ENCODE measurements around the gene FHIT.

FHIT gene

DNA sequence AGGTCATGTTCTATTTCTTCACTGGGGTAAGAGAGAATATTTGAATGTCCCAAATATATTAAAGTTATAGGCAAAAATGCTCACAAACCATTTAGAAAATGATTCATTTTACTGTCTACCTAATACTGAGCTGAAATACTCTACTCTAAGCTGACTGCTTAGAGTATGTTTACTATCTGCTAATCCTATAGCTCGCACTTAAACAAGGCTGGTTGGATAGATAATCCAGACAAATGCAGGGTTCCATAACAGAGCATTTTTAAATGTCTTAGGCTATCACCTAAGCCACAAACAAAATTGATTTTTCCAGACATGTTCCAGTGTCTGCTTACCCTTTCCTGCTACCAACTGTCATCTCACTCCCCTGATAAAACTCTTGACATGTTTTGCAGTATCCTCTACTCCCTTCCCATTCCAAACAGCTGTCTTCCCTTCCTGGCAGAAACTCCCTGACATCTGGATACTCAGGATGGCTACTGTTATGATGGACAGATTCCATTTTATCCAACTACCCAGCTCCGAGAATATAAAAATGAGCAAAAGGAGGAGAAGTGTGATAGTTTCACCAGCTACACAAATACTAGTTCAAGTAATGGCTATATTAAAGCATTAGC is 1034.7 kb downstream of the FHIT start:
- DNase-seq (ENCODE audit: low read depth), result no peak

DNA sequence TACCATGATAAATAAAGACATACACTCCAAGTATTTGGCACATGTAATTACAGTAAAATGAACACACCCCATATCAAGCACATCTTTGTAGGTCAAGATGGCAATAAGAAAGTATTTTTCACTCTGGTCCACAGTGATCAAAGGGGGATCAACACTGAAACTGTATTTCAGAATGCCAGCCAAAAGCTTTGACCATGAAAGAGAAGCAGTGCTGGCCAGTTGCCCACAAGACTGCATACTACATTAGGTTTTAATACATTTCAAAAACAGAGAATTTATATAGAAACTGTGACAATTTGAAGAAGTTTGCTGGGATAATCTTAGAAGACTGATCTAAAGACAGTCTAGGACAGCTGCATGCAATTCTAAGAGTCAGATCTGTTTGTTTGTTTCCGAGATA is 1035.3 kb downstream of the FHIT start:
- DNase-seq (ENCODE audit: low read depth), result no peak

DNA sequence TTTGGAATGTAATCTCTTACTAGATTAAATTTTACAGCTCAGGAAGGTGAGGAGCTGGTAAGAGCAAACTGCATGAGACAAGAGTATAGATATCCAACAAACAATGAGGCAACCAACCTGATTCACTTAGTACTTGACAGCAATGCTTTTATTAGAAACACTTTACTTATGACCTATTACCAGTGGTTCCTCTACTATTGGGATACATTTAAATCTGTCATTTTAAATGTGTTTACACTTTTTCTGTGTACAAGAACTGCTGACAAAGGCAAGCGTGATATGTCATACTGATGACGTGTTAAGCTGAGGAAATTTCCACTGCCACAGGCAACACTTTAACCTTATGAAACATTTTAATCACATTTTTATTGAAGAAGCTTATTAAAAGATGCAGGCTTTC is 1043.3 kb downstream of the FHIT start:
- no peak for DNase-seq (ENCODE audit: low read depth)

DNA sequence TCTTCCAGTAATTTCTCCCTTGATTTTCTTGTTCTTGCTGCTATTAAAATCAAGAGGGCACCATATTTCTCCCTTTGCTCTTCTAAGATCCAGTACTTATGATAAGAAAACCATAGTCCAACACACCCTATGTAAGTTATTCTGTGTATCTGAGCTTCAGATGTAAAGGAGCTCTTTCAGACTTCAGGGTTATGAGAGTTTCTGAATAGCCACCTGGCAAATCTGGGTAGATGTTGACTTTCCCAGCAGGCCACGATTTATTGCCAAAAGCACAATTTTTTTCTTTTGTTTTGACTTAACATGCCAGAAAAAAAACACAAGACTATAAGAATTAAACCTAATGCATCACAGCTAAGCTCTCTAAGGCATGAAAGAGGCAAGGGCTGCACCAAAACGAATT is 1045.0 kb downstream of the FHIT start:
- DNase-seq (ENCODE audit: low read depth), result no peak

DNA sequence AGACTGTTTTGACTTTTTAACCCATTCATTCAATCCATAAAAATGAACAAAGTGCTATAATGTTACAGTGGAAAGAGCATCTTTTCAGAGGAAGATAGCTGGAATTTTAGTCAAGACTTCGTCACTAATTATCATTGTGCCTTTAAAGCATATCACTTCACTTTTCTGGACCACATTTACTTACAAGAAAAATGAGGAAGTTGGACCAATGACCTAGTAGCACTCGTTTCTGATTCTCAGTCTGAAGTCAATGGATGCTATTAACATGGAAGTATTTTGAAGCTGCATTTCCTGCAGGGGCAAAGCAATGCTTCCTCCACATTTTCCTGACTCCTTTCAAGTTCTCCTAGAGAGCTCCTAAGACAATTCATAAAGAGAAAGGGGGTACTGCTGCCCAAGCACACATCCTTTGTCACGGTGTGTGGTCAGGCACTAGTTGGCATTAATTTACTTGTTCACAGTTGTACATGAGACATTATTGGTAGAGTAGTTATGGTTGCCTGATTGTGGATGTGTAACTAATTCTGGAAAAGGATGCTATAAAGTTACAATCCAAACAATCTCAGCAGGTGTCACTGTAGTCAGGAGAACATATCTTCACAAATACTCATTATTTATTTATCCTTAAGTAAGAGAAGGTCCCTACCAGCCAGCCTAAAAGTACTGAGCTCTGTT is 1049.1 kb downstream of the FHIT start:
- no peak for DNase-seq (ENCODE audit: low read depth)

DNA sequence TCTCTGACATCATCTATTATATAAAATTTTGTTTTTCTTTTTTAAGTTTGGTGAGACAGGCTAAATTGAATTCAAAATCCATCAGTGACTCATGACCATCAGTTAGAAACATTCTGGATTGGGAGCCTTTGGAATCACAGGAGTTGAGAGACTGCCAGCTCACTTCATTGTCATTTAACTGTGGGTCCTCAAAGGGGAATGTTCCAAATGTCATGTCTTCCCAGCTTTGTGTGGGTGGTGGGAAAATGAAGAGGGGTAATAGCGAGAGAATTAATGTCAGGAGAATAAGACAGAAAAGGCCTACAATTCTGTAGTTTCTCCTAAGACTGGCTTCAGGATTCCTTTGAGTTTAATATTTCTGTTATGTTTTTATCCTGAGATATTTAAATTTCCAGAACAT is 1051.9 kb downstream of the FHIT start:
- DNase-seq (ENCODE audit: low read depth), result no peak

DNA sequence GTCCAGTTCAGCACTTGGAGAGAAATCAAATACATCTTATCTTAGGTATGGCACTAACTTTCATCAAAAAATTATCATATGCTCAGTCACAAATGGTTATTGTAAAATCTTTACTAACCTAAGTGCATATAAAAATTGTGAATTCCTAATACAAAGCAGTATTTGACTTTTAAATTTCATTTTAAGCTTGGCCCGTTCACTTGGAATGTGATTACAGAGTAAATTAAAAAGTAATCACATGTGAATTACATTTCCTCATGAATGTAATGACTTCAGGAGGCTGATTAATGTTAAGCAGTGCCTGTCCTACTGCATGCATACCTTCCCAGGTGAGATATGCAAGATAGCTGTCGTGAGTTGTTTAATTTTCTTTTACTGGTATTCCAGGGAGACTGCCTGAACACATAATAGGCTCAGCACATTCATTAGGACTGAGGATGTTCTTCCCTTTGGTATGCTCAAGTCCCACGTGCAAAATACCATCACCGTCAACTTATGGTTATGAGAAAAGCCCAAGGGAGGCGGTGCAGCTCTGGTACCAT is 1053.0 kb downstream of the FHIT start:
- DNase-seq (ENCODE audit: low read depth), result no peak

DNA sequence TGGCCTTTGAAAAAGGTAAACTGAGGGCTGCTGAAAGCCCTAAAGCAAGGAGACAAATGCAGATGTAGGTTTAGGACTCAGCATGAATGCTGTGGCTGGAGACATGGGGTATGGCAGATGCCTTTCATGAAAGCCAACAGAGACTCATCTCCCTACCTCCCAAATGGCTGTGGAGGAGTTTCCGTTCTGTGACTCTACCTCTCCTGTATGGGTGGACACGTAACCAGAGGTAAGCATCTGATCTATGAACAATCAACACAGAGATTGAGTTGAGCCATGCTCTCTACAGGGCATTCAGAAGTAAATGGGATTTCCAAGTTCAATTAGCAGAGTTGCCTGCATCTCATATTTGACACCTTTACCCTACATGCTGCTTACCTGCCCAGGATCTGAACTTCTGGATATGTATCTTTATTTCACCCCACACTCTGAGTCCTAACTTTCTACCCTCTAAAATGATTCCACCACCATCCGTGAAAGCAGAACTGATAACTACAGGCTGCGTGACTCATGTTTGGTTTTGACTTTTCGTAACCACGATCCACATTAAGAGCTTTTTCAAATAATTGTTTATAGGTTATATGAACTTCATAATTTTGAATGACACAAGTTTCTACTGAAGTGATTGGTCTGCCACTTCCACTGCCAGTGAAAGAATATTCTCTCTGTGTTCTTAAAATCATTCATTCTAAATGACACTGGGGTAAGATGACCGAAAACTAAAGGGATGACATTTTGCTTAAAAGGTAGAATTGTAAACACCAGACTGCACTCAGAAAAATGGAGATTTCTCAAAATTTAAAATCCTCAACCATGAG is 1058.7 kb downstream of the FHIT start:
- no peak for DNase-seq (ENCODE audit: low read depth)

DNA sequence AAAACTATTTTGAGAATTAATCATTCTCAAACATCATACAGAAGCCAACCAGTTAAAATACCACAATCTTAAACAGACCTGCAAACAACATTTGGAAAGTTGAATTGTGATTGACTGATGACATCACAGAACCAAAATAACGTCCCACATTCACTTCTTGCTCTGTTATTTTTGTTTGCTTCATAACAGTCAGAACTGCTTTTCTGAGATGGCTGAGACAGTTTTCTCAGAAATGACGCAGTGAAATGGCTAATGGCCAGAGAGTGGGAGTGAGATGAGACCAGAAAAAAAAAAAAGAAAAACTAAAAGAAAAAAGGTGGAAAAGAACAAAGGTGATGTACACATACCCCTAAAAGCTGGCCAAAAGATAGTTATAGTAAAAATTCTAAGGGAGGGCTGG is 1061.2 kb downstream of the FHIT start:
- DNase-seq (ENCODE audit: low read depth), result no peak

DNA sequence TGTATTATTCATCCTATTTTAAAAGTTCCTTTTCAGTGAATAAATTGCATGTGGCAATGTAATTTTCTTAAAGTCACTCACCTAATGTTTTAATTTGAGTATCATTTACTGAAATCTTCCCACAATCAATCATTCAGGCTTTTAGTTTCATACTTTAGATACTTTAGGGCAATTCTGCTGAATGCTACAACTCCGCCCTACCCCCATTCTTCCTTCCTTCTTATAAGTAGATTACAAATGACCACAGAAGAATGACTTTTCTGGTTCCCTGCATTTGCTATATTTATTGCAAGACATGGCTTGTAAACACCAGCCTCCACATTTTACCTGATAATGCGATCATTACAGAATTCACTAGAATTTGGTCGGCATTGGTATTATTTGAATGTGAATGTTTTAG is 1061.9 kb downstream of the FHIT start:
- no peak for DNase-seq (ENCODE audit: low read depth)

DNA sequence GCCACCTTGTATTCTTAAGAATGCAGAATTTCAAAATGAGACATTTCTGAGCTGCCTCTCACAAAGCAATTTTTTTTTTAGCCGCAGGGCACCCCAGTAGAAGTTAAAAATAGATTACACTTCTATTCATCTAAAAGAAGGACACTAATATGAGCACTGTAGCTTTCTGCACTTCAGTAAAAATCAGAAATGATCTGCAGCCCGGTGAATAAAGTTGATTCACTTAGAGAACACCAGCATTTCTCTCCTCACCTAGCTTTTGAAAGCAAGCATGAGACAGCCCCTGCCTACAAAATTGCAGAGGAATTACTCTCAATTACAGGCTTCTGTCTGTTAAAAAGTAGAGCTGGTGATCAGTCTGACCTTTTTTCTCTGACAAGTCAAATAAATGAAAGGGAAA is 1062.4 kb downstream of the FHIT start:
- DNase-seq (ENCODE audit: low read depth), result no peak

DNA sequence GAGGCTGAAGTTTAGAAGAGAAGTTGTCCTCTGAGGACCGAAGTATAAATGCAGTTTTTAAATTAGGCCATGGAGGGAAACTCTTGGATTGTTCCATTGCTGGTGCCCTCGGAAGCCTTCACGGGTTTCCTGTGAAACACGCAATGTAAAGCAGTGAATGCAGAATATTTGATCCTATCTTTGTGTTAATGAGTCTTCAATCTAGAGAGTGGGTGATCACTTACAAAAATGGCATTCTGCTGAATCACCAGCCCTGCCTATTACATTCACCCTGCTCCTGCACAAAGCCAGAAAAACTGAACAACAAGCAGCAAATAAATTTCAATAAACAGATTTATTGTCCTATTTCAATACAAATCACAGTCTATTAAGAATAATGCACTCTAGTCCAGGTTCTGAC is 1063.9 kb downstream of the FHIT start:
- DNase-seq (ENCODE audit: low read depth), result no peak

DNA sequence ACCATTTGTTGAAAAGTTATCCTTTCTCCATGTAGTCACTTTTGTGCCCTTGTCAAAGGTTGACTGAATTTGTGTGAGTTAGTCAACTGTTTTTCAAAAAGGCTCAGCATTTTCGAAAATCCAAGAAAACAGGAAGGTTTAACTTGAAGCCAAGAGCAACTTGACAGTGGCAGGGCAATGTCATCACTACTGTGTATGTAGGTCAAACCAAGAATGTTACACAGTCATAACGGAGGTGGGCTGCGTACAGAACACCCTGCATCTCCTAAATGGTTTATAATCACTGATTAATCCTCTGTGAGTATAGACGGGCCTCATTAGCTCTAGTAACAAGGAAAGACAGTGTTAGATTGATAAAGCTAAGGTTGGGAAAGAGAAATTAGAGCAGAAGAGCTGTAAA is 1064.9 kb downstream of the FHIT start:
- DNase-seq (ENCODE audit: low read depth), result no peak

DNA sequence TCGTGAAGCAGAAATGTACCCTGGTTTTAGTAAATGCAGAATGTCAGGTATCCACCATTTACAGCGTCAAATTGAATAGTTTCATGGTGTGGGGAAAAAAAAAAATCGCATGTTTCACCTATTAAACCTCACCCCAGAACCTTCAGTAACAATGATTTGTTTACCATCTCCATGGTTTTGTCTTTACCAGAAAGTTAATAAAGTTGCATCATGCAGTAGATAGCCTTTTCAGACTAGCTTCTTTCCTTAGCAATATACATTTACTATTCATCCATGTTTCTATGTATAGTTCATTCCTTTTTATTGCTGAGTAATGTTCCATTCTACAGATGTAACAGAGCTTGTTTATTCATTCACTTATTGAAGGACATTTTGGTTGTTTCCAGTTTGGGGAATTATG is 1066.1 kb downstream of the FHIT start:
- DNase-seq (ENCODE audit: low read depth), result no peak

DNA sequence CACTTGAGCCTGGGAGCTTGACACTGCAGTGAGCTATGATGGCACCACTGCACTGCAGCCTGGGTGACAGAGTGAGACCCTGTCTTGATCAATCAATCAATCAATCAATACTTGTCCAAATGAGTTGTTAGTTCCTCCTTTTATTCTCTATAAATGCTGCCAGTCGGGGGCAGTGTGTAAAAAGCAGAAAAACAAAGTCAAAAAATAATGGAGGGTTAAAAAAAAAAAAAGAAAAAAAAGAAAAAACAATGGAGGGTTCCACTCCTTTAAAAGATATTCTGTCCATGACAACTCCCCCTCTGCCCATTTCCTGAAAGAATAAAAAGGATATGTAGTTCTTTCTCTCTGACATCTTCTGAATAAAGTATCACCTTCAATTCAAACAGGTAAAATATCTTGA is 1068.6 kb downstream of the FHIT start:
- no peak for DNase-seq (ENCODE audit: low read depth)

DNA sequence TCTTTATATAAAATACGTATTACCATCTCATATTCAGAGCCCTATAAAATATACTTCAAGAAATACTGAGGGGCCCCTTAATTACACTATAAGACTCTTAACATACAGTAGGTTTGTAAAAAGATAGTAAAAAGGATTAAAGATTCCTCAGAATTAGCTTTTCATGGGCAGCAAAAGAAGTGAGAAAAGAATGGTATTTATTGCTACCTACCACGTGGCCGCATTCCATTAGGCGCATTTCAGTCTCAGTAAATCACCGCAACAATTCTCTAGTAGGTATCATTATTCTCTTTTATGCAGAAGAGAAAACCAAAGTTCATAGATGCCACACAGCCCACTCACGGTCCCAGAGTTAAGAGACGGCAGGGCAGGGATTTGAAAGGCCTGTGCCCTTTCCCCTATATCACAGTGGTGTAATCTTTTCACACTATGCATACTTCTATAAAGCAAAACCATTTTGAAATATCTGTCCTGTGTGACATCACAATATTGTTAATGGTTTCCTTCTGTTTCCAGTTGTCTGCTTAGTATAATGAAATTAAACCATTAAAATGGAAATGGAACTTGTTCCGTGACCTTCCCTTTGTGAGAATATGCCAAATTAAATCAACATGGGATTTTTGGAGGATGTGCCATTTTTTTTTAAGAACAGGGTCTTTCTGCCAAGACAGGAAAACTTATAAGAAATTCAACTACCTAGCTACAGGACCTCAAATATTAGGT is 1072.2 kb downstream of the FHIT start:
- DNase-seq (ENCODE audit: low read depth), result no peak

DNA sequence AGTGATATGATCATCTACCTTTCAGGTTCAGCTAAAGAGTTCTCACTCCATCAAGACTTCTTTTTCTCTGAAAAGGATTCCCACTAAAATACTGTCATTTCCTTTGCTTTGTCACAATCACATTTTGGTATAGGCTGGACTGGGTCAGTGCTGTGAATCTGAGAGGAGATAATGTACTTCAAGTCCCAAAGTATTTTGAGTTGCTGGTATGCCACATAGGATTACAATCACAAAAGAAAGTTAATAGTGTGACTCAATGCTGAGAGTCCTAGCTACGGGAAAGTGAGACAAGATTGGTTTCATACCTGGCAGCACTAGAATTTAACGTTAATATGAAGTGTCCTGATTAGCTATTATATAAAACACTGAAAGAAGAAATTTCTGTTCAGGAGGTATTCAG is 1073.5 kb downstream of the FHIT start:
- DNase-seq (ENCODE audit: low read depth), result no peak

DNA sequence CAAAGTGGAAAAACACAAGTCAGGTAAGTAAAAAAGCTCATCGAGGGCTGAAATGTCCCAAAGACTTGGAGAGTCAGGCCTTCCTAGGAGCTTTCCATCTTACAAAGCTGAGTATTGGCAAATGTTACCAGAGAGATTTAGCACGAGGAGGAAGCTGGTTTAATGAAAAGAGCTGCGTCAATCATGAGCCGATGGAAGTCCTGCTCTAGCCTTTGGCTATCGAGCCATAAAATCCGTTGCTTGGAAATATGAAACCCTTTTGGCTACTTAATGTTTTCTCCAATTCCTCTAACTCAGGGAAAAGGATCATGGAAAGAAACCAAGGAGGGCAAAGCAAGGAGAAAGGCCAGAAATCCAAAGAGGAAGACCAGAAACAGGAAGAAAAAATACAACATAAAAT is 1074.6 kb downstream of the FHIT start:
- DNase-seq (ENCODE audit: low read depth), result no peak

DNA sequence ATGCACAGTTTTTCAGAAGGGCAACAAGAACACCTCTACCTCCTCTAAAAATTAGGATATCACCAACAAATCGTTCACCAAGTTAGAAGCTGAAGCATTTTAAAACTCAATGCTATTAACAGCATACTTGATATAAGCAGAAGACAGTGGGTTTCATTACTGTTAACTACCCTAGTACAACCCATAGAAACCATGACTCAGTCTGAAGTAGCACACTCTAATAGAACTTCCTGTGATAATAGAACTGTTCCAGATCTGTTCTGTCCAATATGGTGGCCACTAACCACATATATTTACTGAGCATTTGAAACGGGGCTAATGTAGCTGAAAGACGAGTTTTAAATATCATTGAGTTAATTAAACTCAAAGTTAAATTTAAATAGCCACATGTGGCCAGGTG is 1075.6 kb downstream of the FHIT start:
- no peak for DNase-seq (ENCODE audit: low read depth)

DNA sequence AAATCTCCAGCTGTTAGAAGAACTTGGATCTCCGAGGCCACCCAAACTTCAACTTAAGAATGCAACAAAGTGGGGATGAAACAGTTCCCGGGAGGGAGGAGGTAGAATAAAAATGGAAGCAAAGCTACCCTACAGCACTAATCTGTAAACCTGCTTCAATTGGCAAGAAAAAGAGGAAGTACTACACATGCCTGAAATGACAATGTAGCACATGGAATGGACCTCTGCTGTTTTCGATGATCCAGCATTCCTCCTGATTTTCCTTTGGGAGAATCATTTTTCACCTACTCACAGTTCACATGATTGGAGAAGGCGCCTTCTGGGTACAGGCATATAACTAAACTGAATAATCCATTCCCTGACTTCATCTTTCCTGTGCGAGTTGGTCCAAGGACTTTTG is 1081.5 kb downstream of the FHIT start:
- no peak for DNase-seq (ENCODE audit: low read depth)

DNA sequence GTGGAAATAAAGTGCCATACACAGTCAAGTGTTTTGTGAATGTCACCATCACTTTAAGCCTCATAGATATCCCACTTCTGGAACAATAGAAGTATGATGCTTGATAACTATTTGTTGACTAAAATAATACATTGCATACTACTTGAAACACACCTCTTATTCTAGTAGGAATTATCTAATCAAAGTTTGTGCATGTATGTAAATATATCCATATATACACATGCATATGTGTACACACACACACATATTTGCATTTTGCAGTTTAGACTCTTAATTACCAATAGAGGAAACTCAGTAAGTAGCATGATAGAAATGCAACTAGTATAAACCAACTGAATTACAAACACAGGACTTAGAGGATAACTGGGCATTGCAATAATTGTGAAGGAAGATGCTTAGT is 1084.1 kb downstream of the FHIT start:
- DNase-seq (ENCODE audit: low read depth), result no peak

Measured in T-helper 22 cell (primary cell).